Renal pelvis (tissue), 12 donors: ENCODE measurements around the gene ERCC6L2. TPM values are rescaled to one million over a fixed set of nuclear protein-coding genes. Genes with fewer than 3 reads are reported as not detected.

Experiments
- DNase-seq: peaks from one replicate; pipeline ENCODE4 v3.0.0-alpha.2; 2013
- long read RNA-seq, 16 experiments: transcript quantifications; one replicate each; lab custom pipeline, GENCODE V29; 2026
- polyA plus RNA-seq, 3 donors: library from polyadenylated mRNA; unstranded; fragments of 120-200 nt; gene quantifications; one replicate each; pipeline ENCODE4 v1.2.1, GENCODE V29; 2013; ENCODE audit not compliant: insufficient read length in 3 of 3

Gene ERCC6L2
- 10 to 100 TPM; 40.1 to 46.0 (median 41.8) TPM for polyA plus RNA-seq
- long read RNA-seq, donor 1: 0 reads
- long read RNA-seq, donor 2, partial matches to known transcripts: 5 of 7 reads
- long read RNA-seq, donor 2, other reads (novel, unspliced or antisense): 0 of 7 reads
- long read RNA-seq, donor 3, partial matches to known transcripts: 0 of 2 reads
- long read RNA-seq, donor 3, other reads (novel, unspliced or antisense): 0 of 2 reads
- long read RNA-seq, donor 4, partial matches to known transcripts: 0 of 1 reads
- long read RNA-seq, donor 4, other reads (novel, unspliced or antisense): 0 of 1 reads
- long read RNA-seq, donor 5: 0 reads
- long read RNA-seq, donor 6, full-length matches to known transcripts: 4 of 16 reads
- long read RNA-seq, donor 6, partial matches to known transcripts: 12 of 16 reads
- long read RNA-seq, donor 6, other reads (novel, unspliced or antisense): 0 of 16 reads
- long read RNA-seq, donor 7, partial matches to known transcripts: 0 of 1 reads
- long read RNA-seq, donor 7, other reads (novel, unspliced or antisense): 0 of 1 reads
- long read RNA-seq, donor 8: 0 reads
- long read RNA-seq, donor 9, partial matches to known transcripts: 5 of 5 reads
- long read RNA-seq, donor 9, other reads (novel, unspliced or antisense): 0 of 5 reads
- long read RNA-seq, donor 10, partial matches to known transcripts: 15 of 16 reads
- long read RNA-seq, donor 10, other reads (novel, unspliced or antisense): 0 of 16 reads
- long read RNA-seq, donor 11: 0 reads
- long read RNA-seq, donor 12, full-length matches to known transcripts: 4 of 23 reads
- long read RNA-seq, donor 12, partial matches to known transcripts: 19 of 23 reads
- long read RNA-seq, donor 12, other reads (novel, unspliced or antisense): 0 of 23 reads
- long read RNA-seq, donor 13, partial matches to known transcripts: 0 of 1 reads
- long read RNA-seq, donor 13, other reads (novel, unspliced or antisense): 0 of 1 reads
- long read RNA-seq, donor 14: 0 reads
- long read RNA-seq, donor 15, partial matches to known transcripts: 0 of 3 reads
- long read RNA-seq, donor 15, other reads (novel, unspliced or antisense): 0 of 3 reads
- long read RNA-seq, donor 16, partial matches to known transcripts: 0 of 1 reads
- long read RNA-seq, donor 16, other reads (novel, unspliced or antisense): 0 of 1 reads

DNA sequence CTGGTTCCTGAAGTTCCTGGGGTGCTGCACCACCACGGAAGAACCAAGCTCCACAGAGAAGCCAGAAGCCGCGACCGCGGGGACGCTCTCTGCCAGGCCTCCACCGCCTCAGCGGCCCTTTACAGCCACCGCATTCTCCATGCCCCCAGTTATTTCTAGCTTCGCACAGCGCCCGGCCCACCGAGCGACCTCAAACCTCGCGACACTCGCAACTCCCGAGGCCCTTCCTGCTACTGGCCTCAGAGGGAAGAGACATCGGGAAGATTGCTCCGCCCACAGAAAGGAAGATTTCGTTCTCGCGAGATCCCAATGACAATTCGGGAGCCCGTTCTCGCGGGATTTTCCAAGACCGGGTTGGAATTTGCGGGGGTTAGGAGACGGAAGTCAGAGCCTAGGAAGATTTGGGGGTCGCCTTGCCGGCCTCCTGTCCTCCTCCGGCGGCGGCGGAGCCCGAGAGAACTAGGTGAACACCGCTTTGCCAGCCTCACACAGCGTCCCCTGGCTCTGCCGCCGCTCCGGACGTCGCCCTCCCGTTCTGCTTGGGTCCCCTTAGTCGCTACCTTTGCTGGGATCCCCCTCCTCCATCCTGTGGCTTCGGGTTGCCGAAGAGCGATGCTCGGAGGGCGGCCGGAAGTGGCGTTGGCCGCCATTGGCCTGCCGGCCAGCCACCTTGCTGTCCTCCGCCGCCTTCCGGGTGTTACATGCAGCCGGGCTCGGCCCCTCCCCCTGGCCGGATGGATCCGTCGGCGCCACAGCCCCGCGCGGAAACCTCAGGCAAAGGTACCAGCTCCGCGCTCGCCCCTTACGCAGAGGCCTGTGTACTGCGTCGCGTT is at the start of gene ERCC6L2:
Gene ERCC6L2 (plus strand): TSS at position 387 of the 833 bp plus-strand sequence. CDS start 348 bp downstream, at position 735.
- DNase-seq: peak; percentile 99

- no peak for DNase-seq
Measured at GRCh38 chr9:95826183-95826838, 49.2 kb upstream of the ERCC6L2 start.

GRCh38 chr9:95830768-95831167 is 44.7 kb upstream of the ERCC6L2 start:
- DNase-seq: no peak

GRCh38 chr9:95831810-95832209 is 43.7 kb upstream of the ERCC6L2 start:
- DNase-seq: no peak

GRCh38 chr9:95833546-95834178 is 41.8 kb upstream of the ERCC6L2 start:
- DNase-seq: no peak

- no peak for DNase-seq
Measured at GRCh38 chr9:95834281-95834907, 41.1 kb upstream of the ERCC6L2 start.

DNA sequence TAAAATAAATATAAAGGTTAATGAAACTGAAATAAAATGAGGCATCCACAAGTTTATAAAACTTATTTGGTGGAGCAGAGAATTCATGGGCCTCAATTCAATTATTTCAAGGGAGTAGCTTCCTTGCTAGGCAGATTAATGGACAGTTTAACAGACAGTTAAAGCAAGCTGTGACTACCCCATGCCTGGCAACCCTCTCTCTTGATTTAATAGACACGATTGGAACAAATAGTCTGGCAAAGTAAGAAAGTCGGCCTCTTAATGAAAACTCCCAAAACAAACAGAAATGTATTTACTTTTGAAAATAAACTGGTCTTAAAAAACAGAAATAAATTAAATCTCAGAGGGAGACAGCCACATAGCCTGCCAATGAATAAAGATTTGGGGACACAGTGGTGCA is 40.1 kb upstream of the ERCC6L2 start:
- no peak for DNase-seq

GRCh38 chr9:95836072-95836471 is 39.4 kb upstream of the ERCC6L2 start:
- DNase-seq: no peak

- no peak for DNase-seq
Measured at GRCh38 chr9:95839012-95839411, 36.5 kb upstream of the ERCC6L2 start.

DNA sequence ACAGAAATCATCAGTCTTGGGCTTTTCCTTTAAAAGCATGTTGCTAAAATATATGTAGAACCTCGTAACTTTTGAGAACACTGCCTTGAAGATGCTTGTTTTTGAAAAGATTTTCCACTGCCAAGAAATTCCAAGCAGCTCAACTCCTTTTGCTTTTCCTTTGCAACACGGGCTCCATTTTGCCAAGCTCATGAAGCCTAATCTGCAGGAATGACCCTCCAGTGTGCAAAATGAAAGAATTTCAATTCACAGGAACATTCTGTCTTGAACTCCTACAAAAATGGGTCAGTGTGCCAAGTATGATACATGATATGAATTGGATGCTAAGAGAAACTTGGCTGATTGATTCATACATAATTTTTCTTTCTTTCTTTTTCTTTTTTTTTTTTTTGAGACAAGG is 35.4 kb upstream of the ERCC6L2 start:
- DNase-seq: no peak

DNA sequence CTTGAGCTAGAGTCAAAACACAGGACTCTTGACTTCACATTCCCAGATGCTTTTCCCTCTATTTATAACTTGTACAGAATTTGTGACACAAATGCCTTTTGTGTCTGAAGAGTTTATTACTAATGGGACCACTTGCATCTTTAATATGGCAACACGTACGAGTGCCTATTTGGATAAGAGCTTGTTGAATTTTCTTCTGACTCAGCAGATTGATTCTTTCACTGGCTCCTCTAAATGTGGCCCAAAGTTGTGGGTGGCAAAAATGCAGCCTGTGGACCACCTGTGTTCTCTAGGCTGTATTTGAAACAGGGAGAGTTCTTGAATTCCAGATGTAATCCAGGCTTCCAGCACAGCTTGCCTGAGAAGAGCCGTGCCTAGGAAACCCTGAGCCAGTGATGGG is 34.1 kb upstream of the ERCC6L2 start:
- no peak for DNase-seq

DNA sequence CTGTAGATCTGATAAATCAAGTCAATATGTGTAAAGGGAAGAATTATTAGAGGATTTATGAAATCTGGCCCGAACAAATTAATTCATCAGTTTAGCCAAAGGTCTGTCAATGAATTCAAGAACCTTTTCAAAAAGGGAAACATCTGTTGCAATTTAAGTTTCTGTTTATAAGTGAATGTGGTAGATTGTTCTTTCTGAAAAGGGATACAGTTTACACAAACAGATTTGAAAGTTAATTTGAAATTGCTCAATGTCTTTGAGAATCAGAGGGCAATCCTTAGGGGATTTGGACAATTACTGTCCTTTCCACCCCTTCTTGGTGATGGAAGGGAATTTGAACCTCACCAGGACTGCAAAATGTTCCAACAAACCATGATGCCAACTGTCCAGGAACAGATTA is 29.7 kb upstream of the ERCC6L2 start:
- DNase-seq: no peak

- no peak for DNase-seq
Measured at GRCh38 chr9:95848764-95849163, 26.7 kb upstream of the ERCC6L2 start.

DNA sequence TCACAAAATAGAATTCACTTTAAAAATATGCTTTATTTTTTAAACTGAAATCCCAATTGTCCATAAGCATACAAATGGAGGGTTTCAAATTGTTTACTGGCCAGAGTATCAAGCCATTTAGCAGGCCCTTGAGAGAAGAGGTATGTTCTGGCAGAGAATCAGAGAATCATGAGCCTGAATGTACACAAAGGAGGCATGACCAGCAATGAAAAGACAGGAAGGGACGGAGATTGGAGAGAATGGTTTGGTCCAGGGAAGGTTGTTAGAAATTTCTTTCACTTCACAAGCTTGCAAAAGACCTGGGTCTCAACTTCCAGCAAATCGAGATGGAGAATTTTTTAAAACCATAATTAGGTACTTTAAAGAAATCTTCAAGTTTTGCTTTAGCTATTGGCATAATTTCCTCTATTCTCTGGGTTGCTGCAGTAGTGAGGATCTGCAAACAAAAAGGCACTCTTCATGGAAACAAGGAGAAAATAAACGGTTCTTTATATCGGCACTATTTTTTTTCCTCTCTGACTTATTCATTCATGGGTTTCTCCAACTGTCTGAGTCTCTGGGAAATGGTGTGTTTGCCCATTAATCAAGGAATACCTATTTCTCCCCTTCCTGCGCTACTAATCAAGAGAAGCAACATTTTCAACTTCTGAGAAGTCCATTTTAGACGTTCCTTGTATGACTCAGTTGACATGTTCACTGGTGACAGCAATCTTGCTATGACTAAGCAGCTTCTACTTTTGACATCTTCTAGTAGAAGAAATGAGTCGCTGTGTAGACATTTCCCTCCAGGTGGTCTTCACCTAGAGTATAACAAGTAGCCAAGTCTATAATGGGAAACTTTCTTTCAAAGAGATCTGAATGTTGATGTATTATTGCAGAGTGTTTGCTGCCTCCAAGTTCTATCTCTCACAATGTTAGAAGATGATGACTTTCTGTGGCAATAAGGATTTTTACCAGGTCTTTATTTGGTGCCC is 23.1 kb upstream of the ERCC6L2 start:
- DNase-seq: no peak

- DNase-seq: no peak
Measured at GRCh38 chr9:95854386-95855020, 21.0 kb upstream of the ERCC6L2 start.

DNA sequence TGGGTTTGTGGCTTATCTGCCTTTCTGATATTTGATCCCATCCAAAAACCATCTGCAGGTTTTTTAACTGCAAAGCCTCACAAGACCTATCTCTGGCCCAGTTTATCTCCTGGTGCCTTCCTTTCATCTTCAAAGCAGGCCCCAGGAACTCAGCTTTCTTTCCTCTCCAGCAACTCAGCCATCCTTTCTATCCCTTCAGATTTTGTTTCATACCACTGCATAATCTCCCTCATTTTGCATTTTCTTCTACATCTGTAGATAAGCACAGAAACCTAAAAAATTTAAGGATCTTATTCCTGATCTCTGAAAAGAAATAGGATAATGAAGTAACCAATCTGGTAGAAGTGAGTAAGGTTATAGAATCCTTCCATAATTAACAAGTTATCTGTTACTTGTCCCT is 19.5 kb upstream of the ERCC6L2 start:
- DNase-seq: no peak

GRCh38 chr9:95857124-95857523 is 18.4 kb upstream of the ERCC6L2 start:
- no peak for DNase-seq

DNA sequence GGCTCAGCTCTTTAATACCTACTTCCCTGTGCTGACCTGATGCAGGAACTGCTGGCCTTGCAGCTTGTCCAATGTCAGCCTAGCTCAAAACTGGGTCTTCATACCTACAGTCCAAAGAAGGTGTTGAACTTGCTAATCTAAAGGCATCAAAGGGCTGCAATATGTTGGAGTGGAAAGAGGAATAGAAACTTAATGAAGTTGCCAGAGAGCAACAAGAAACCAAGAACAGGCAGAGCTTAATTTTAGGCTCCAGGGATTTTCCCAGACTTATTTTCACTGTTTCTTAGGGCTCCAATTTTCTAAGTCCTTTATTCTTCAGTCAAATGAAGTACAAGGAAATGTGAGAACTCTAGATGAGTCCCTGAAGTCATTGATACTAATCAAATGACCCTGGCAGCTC is 17.6 kb upstream of the ERCC6L2 start:
- no peak for DNase-seq
